Activated T-helper 2 cell treated with anti-CD3 and anti-CD28 coated beads, Interferon-gamma antibody, Interleukin-2, Interleukin-4, amounts not matched to agents 10 μg/mL and 5 μg/mL and 100 μg/mL, durations not matched to agents 14 hours and 24 hours and 36 hours (primary cell): ENCODE measurements around the gene ATXN3. TPM values are rescaled to one million over a fixed set of nuclear protein-coding genes. Genes with fewer than 3 reads are reported as not detected.

Experiments
- DNase-seq: peaks from one replicate; pipeline ENCODE4 v3.0.0; 2021; ENCODE audit warnings: low spot score
- H3K27ac Mint-ChIP-seq: one replicate; pipeline ENCODE4 v1.8.0; 2021; ENCODE audit warnings: mixed read lengths
- H3K27me3 Mint-ChIP-seq: one replicate; pipeline ENCODE4 v1.8.0; 2021; ENCODE audit warnings: low read depth, mixed read lengths
- H3K36me3 Mint-ChIP-seq: one replicate; pipeline ENCODE4 v1.8.0; 2021; ENCODE audit warnings: low read depth, mixed read lengths
- H3K4me1 Mint-ChIP-seq: one replicate; pipeline ENCODE4 v1.8.0; 2021; ENCODE audit warnings: low read depth, mixed read lengths
- H3K4me3 Mint-ChIP-seq: one replicate; pipeline ENCODE4 v1.8.0; 2021; ENCODE audit warnings: low read depth, mild to moderate bottlenecking, moderate library complexity, mixed read lengths
- H3K9me3 Mint-ChIP-seq: one replicate; pipeline ENCODE4 v1.8.0; 2021; ENCODE audit warnings: mixed read lengths
- intact Hi-C: fragments of 100-400 bp; cut with micrococcal nuclease; formaldehyde crosslinking; loops from one replicate; pipeline ENCODE4 v1.15.1; 2023
- total RNA-seq: library from RNA; stranded (reverse); gene quantifications from 2 replicates; pipeline ENCODE4 v1.2.3, GENCODE V29; 2022

Gene ATXN3
- 31.1 and 35.9 TPM in 2 replicates for total RNA-seq

- intact Hi-C loops = loop anchor here (1.0 kb wide), 2 partner anchors 15 to 66 kb away; partner anchors contain the start of genes CPSF2, NDUFB1 and TRIP11
- Mint-ChIP-seq H3K4me3 (peak within 1 kb of the TSS; percentile 99), H3K27me3 (no peaks in the 10 kb centered on the region), H3K9me3 (no peaks in the 10 kb centered on the region), H3K4me1 (peaks cover 29% of the 10 kb centered on the region), H3K36me3 (no peaks in the 10 kb centered on the region), H3K27ac (peak within 1 kb of the TSS; percentile 96)
- peak; percentile 94 for DNase-seq
Measured at GRCh38 chr14:92106143-92106926, at the start of gene ATXN3. Gene ATXN3, minus strand, starts transcription at chr14:92106582. Its CDS starts 30 bp downstream, at chr14:92106552.

DNA sequence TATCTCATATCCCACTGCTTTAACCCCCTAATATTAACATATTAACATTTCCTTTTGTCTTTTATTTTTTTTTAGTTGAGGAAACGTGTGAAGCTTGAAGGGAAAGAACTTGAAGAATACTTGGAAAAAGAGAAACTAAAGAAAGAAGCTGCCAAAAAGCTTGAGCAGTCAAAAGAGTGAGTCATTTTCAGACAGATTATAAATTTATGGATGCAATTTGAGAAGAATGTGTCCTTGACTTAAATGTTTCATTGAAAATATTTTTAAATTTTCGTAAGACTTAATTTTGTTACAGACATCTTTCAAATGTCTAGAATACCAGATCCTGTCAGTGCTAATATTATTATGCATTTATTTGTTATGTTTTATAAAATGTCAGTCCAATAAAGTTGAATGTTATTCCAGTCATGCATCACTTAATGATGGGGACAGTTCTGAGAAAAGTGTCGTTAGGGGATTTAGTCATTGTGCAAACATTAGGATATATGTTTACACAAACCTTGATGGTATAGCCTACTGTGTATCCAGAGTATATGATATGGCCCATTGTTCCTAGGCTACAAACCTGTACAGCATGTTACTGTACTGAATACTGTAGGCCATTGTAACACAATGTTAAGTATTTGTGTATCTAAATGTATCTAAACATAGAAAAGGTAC, 48.0 kb upstream of the ATXN3 start:
- Mint-ChIP-seq H3K4me3 (no peak overlapping the region), H3K4me1 (peaks cover 7% of the 10 kb centered on the region), H3K9me3 (no peaks in the 10 kb centered on the region), H3K36me3 (peaks cover 71% of the 10 kb centered on the region), H3K27me3 (no peaks in the 10 kb centered on the region), H3K27ac (no peak overlapping the region)
- no peak for DNase-seq
- intact Hi-C loops = no loop called here

DNA sequence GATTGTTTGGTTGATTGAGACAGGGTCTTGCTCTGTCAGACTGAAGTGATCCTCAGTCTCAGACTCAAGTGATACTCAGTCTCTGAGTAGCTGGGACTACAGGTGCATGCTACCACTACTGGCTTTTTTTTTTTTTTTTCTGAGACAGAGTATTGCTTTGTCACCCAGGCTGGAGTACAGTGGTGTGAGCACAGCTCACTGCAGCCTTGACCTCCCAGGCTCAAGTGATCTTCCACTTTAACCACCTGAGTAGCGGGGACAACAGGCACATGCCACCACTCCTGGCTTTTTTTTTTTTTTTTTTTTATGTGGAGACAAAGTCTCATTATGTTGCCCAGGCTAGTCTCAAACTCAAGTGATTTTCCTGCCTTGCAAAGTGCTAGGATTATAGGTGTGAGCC, 47.2 kb upstream of the ATXN3 start:
- intact Hi-C loops = no loop called here
- Mint-ChIP-seq H3K36me3 (peaks cover 69% of the 10 kb centered on the region), H3K27ac (no peak overlapping the region)

GRCh38 chr14:92144708-92145107, 38.3 kb upstream of the ATXN3 start:
- Mint-ChIP-seq H3K4me1 (peaks cover 10% of the 10 kb centered on the region), H3K36me3 (peaks cover 67% of the 10 kb centered on the region), H3K27ac (no peak overlapping the region), H3K4me3 (no peak overlapping the region), H3K27me3 (no peaks in the 10 kb centered on the region), H3K9me3 (no peaks in the 10 kb centered on the region)
- no peak for DNase-seq
- intact Hi-C loops = no loop called here

More for the DNA sequence above, 47.2 kb upstream of the ATXN3 start:
- no peak for DNase-seq
- no peaks in the 10 kb centered on the region for H3K27me3 Mint-ChIP-seq
- peaks cover 7% of the 10 kb centered on the region for H3K4me1 Mint-ChIP-seq
- no peaks in the 10 kb centered on the region for H3K9me3 Mint-ChIP-seq
- H3K4me3 Mint-ChIP-seq = no peak overlapping the region

- intact Hi-C loops = no loop called here
- Mint-ChIP-seq H3K4me3 (no peak overlapping the region), H3K9me3 (no peaks in the 10 kb centered on the region), H3K27me3 (no peaks in the 10 kb centered on the region), H3K4me1 (peaks cover 10% of the 10 kb centered on the region), H3K27ac (no peak overlapping the region), H3K36me3 (peaks cover 65% of the 10 kb centered on the region)
- no peak for DNase-seq
Measured at GRCh38 chr14:92143962-92144361, 37.6 kb upstream of the ATXN3 start.

DNA sequence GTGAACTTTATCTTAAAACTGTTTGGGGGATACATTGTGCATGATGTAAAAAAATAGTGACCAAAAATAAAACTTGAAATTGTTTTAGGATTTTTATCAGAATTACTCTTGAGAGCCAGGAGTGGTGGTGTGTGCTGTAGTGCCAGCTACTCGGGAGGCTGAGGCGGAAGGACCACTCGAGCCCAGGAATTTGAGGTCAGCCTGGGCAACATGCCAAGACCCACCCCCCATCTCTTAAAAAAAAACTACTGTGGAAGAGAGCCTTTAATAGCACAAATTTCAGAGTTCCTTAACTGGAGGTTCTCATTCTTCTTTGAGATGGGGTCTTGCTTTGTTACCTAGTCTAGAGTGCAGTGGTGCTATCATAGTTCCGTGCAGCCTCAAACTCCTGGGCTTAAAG, 36.9 kb upstream of the ATXN3 start:
- intact Hi-C loops = no loop called here
- Mint-ChIP-seq H3K36me3 (peaks cover 67% of the 10 kb centered on the region), H3K4me1 (peaks cover 10% of the 10 kb centered on the region), H3K27ac (no peak overlapping the region), H3K4me3 (no peak overlapping the region), H3K9me3 (no peaks in the 10 kb centered on the region), H3K27me3 (no peaks in the 10 kb centered on the region)
- no peak for DNase-seq

GRCh38 chr14:92135269-92135668, 28.9 kb upstream of the ATXN3 start:
- H3K9me3 Mint-ChIP-seq = no peaks in the 10 kb centered on the region
- peaks cover 55% of the 10 kb centered on the region for H3K36me3 Mint-ChIP-seq
- H3K27ac Mint-ChIP-seq = no peak overlapping the region
- H3K27me3 Mint-ChIP-seq = no peaks in the 10 kb centered on the region
- H3K4me1 Mint-ChIP-seq = peaks cover 9% of the 10 kb centered on the region
- no peak for DNase-seq
- intact Hi-C loops = no loop called here
- no peak overlapping the region for H3K4me3 Mint-ChIP-seq

GRCh38 chr14:92134456-92134855, 28.1 kb upstream of the ATXN3 start:
- Mint-ChIP-seq H3K4me3 (no peak overlapping the region), H3K27me3 (no peaks in the 10 kb centered on the region), H3K27ac (no peak overlapping the region), H3K9me3 (no peaks in the 10 kb centered on the region), H3K36me3 (peaks cover 62% of the 10 kb centered on the region), H3K4me1 (peaks cover 12% of the 10 kb centered on the region)
- DNase-seq = no peak
- intact Hi-C loops = no loop called here

DNA sequence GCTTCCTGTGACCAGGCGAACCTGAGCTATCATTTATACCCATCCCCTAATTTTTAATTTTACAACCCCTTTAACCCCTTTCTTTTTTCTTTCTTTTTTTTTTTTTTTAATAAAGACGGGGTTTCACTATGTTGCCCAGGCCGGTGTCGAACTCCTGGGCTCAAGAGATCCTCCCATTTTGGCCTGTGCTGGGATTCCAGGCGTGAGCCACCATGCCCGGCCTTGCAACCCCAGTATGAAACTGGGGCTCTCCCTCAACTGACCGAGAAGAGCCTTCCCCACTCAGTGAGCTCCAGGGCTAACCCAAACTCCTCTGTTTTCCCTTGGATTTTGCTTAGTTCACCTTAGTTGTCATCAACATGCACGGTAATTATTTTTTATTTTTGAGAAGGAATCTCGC, 16.4 kb upstream of the ATXN3 start:
- Mint-ChIP-seq H3K27ac (peak overlapping the region; percentile 100), H3K4me1 (peaks cover 37% of the 10 kb centered on the region), H3K4me3 (peak overlapping the region; percentile 100), H3K27me3 (no peaks in the 10 kb centered on the region), H3K9me3 (no peaks in the 10 kb centered on the region), H3K36me3 (peaks cover 59% of the 10 kb centered on the region)
- intact Hi-C loops = loop anchor here (5.0 to 10.0 kb wide), 3 partner anchors 80 to 552 kb away; partner anchors contain the start of gene TRIP11
- no peak for DNase-seq

- intact Hi-C loops = loop anchor here (5.0 to 10.0 kb wide), 3 partner anchors 80 to 552 kb away; partner anchors contain the start of gene TRIP11
- Mint-ChIP-seq H3K9me3 (no peaks in the 10 kb centered on the region), H3K36me3 (peaks cover 59% of the 10 kb centered on the region), H3K27ac (peak overlapping the region; percentile 100), H3K27me3 (no peaks in the 10 kb centered on the region), H3K4me1 (peaks cover 35% of the 10 kb centered on the region), H3K4me3 (peak overlapping the region; percentile 100)
- DNase-seq = no peak
Measured at GRCh38 chr14:92122351-92122677, 15.9 kb upstream of the ATXN3 start.

DNA sequence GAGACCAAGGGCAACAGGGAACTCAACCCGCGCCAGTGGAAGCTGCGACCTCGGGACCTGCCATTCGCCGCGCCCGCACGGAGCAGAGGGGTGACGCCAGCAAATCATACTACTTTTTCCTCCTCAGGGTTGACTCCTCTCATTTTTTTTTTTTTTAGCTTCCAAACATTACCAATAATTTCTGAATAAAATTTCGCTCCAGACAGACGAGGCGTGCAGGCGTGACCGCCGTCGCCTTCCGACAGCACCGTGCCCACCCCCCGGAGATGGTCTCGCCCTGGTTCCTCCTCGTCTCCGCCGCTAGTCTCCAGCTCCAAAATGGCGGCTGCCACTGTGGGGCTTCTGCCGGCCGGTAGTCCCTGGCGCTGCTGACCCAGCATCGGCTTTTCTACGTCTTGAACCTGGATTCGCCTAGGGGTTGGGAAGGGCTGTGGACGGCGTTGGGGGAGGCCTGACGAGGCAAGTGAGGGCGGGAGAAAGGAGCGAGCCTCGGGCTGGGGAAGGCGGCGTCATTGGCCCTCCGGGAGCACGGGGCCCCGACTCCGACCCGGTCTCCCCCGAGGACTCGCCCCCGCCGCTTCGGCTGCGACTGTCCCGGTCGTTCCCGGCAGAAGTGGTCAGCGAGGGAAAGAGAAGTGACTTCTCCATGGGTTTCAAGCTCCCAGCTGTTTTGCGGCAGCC, 15.4 kb upstream of the ATXN3 start, which contains the start of the genes CPSF2 and NDUFB1:
Gene CPSF2 (plus strand): TSS at position 300 of the 681 bp plus-strand sequence. CDS start 9,016 bp downstream, outside the sequence.
Gene NDUFB1 (minus strand): TSS at position 37 of the 681 bp plus-strand sequence. CDS start 4,069 bp downstream, outside the sequence.
- Mint-ChIP-seq H3K9me3 (no peaks in the 10 kb centered on the region), H3K36me3 (peaks cover 56% of the 10 kb centered on the region), H3K27me3 (no peaks in the 10 kb centered on the region), H3K4me3 (peak within 1 kb of the TSS; percentile 100), H3K27ac (peak within 1 kb of the TSS; percentile 100), H3K4me1 (peaks cover 30% of the 10 kb centered on the region)
- DNase-seq = peak; percentile 82
- intact Hi-C loops = loop anchor here (1.0 to 10.0 kb wide), 4 partner anchors 16 to 553 kb away; partner anchors contain the start of genes ATXN3 and TRIP11

GRCh38 chr14:92121207-92121669, 14.9 kb upstream of the ATXN3 start:
- H3K36me3 Mint-ChIP-seq = peaks cover 57% of the 10 kb centered on the region
- intact Hi-C loops = loop anchor here (1.0 to 10.0 kb wide), 4 partner anchors 15 to 554 kb away; partner anchors contain the start of genes ATXN3 and TRIP11
- H3K4me3 Mint-ChIP-seq = peak overlapping the region; percentile 100
- H3K27me3 Mint-ChIP-seq = no peaks in the 10 kb centered on the region
- peak overlapping the region; percentile 100 for H3K27ac Mint-ChIP-seq
- H3K4me1 Mint-ChIP-seq = peaks cover 30% of the 10 kb centered on the region
- no peak for DNase-seq
- H3K9me3 Mint-ChIP-seq = no peaks in the 10 kb centered on the region
